IPS DF 4.7 (cell line): ENCODE measurements around the gene COL26A1.
"Not testable (repeated sequence)": the region's sequence is repeated elsewhere in the genome, so short reads cannot be mapped to it uniquely, and the experiment has no call there.

ENCODE experiments used
- DNase-seq: peaks from one replicate; pipeline ENCODE4 v3.0.0-alpha.2; 2013; ENCODE audit warnings: low spot score; ENCODE audit errors: extremely low read depth

COL26A1 gene

DNA sequence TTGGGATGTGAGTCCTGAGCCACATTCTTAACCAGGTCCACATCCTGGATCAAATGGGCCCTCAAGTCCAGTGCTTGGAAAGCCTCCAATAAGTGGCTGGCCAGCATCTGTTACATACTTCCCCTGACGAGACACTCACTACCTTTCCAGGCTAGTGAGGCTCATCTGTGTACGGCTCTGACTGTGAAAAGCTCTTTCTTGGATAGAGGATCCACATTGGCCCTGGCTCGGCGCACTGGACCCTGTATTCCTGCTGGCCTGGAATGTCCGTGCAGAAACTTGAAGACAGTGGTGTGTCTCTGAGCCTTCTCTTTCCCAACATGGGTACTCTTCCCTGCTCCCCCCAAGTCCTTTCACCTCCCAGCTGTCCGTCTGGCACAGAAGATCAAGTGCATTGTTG is 230.9 kb downstream of the COL26A1 start:
- no peak for DNase-seq

DNA sequence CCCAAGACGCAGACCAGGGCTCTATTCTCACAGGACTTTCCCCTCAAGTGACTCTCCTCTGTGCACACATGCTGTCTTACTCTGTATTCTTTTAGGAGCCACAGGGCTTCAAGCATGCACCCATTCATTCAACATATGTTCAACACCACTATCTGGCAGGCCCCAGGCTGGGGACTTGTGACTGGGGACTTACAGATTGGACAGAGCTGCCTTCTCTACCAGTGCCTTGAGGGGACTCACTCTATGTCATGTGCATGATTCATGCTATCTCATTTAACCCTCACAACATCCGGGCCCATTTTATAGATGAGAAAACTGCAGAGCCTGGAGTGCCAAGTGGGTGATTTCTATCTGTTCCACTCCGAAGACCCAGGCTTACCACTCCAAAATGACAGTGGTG is 232.1 kb downstream of the COL26A1 start:
- no peak for DNase-seq

DNA sequence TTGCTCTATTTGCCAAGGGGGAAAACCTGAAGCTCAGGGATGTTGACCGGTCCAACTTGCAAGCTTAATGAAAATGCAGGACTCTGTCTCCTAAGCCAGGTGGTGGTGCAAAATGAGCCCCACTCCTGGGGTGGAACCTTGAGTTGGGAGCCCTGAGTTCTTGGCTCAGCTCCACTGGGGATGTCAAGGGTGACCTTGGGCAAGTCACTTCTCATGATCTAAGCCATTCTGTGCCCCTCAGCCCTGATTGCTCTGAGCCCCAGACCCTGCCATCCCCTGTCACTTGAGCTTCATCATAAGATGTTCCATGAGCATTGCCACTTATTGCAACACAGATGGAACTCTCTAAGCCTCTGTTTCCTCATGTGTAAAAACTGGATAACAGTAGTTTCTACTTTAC is 232.6 kb downstream of the COL26A1 start:
- no peak for DNase-seq

DNA sequence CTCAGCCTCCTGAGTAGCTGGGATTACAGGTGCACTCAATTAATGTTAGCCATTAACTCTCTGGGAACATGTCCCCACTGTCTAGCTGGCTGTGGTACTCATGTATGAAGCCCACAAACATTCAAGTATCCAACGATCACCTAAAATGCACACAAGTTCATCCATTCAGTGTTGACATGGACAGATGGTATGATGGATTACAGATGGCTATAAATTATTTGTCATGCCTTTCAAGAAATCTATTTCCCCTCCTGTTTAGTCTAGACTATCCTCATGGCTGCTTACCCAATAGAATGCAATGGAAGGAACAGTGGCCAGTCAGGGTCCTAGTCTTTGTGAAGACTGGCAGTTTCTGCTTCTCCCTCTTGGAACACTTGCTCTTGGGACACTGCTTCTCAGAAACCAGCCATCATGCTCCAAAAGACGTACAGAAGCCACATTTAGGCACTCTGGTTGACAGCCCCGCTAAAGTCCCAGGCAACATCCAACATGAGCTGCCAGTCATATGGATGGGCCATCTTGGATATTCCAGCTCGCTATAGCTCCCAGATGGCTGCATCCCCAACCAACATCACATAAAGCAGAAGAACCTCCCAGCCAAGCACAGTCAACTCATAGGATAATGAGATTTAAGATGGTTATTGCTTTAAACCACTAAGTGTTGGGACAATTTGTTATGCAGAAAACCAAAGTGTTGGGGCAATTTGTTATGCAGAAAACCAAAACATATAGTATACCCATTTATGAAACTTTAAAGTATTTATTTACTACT is 233.3 kb downstream of the COL26A1 start:
- no peak for DNase-seq

GRCh38 chr7:101596898-101597297 is 234.2 kb downstream of the COL26A1 start:
- DNase-seq = no peak

DNA sequence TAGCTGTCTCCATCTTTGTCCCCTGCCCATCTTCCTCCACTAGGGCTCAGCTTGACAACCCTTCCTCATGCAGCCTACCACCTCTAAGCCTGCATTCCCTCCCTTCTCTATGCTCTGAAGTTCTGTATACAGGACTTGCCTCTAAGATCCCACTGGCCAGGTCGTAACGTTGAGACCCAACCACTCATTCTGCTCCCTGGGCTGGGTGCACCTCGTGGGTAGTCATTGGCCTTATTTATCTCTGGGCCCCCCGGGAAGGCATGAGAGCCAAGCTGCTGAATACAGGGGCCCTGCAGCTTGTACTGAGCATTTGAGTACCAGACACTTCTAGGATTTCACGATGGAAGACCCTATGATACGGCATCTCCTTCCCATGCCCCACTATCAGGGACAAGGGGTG is 235.3 kb downstream of the COL26A1 start:
- DNase-seq = no peak

DNA sequence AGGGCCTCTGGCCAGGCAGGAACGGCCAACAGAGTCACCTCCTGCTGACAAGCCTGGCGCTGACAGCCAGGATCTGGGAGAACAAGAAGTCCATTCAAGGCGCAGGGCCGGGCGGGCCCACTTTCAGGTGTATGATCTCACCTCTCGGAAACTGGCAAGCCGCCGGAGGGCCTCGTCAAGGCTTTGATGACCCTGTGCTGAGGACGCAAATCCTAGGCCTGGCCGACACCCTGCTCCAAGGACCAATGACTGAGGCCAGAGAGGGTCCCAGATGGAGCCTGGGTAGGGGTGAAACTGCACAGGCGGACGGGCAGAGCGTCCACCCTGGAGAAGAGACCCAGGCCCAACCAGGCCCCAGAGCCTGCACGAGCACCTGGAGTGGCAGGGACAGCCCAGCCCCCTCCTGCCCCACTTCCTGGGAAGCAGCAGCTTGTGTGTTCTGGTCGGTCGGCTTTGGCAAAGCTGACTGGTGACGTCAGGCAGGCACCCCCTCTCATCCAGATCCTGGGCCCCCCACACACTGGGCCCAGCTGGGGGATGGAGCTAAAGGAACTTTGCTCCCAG is 235.8 kb downstream of the COL26A1 start:
- no peak for DNase-seq

- no peak for DNase-seq
Observed at GRCh38 chr7:101598986-101599771, 236.5 kb downstream of the COL26A1 start.

GRCh38 chr7:101599787-101600186 is 237.1 kb downstream of the COL26A1 start:
- DNase-seq = no peak

DNA sequence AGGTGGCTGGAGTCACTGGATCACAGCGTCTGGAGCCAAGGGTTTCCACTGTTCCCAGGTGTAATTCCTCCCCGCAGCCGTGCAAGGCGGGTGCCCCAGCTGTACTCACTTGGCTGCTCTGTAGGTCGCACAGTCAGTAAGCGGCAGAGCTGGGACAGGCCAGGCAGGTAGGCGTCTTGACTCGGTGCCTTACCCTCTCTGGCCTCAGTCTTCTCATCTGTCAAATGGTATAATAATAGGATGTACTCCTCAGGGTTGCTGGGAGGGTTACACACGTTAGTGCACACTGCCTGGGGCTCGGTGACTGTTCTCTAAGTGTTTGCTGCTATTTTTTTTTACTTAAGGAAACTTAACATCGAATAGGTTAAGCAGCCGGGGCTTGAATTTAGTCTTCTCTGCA is 239.4 kb downstream of the COL26A1 start:
- no peak for DNase-seq

DNA sequence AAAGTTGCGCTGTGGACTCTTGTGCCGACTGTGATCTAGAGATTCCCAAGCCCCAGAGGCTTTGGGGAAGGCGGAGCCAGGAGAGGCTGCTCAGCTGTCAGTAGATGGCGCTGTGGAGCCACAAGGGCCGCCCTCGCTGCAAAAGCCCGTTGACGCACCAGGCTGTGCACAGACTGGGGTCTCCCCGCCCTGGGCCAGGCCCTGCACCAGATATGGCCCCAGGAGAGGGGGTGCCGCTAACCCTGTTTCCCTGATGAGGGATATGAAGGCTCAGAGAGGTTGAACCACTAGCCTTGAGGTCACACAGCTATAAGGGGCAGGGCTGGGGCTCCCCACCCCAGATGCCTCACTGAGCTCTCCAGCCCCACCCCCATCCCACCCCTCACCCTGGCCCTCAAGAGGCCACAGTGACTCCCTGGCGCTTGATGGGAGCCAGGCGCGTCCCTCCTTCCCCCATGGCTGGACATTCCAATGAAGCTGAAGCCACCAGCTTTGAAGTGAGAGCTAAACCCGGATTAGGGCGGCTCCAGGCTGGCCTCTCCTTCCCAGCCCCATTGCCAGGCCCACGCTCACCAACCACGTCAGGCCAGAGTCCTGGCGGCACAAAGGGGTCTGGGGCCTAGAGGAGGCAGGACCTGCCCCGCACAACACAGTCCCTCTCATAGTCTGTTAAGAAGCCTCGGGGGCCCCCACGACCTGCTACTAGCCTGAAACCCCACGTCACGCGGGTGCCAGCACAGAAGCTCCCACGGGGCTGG is 240.0 kb downstream of the COL26A1 start:
- DNase-seq = no peak

- DNase-seq = no peak
Observed at GRCh38 chr7:101604331-101604933, 241.8 kb downstream of the COL26A1 start.

- not testable (repeated sequence) for DNase-seq
Observed at GRCh38 chr7:101604934-101605332, 242.3 kb downstream of the COL26A1 start.

GRCh38 chr7:101605611-101606497 is 243.2 kb downstream of the COL26A1 start:
- no peak for DNase-seq

DNA sequence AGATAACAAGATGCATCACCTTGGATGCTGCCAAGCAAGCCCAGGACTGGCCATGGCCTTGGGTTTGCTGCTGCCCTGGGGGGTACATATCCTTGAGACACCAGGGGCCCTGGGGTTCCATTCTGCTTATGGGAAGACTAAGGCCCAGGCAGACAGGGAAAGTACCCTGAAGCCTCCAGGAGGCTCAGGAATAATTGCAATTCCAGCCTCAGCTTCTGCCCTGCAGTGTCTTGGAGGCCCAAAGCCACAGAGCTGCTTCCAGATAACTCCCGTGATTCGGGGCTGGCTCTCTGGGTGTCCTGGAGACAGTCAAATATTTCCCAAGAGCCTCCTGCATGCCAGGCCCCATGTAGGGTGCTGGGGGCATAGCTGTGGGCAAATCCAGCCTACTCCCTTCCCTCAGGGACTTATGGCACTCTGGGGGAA is 243.8 kb downstream of the COL26A1 start:
- no peak for DNase-seq
